Heart left ventricle (tissue), 13 donors: ENCODE data around the gene SNX3.

Source experiments
- CTCF ChIP-seq, 12 donors: fragments of 200-600 bp; sonication (generic) in 4 of 12; IDR thresholded peaks; one replicate each; pipeline versions ENCODE4 v1.5.0 to v1.8.0; 2018 to 2022; ENCODE audit warnings: antibody characterized with exemption in 12 of 12, mild to moderate bottlenecking in 5 of 12
- POLR2A ChIP-seq, 2 donors: fragments of 450-650 bp; IDR thresholded peaks; one replicate each; pipeline ENCODE4 v1.6.1; 2017; ENCODE audit warnings: antibody characterized with exemption in 2 of 2, mild to moderate bottlenecking in 2 of 2, moderate library complexity in 2 of 2
- donor health status: ischemic (EF 13 %, LVEDD 7.1; RV severe dilation, severe dysfunction).
- donor health status: DM: no; HTN: yes; CAD: no.
- donor health status: DM: no; HTN: no; CAD: no.
- donor health status: ischemic (EF 25% LVEDD 6.9; RV normal size, moderate dysfunction).
- donor health status: ischemic (EF 25% LVEDD 5.7; RV mildly dilated, moderate dysfunction).
- donor health status: ischemic (EF 35%, LVEDD 5.7; RV mildly dilated, moderate dysfunction).
- donor health status: nonischemic (EF 11% LVEDD 7.7; RV severe dilation, severe dysfunction).
- donor health status: DM: yes; HTN: yes; CAD: no.
- donor health status: PGD.
- donor health status: ischemic (EF 29% LVEDD 5.4; RV normal size, mild dysfunction).
- donor health status: nonischemic (EF 23%, LVEDD 6.1; RV moderate dilation, normal function).

- TF ChIP-seq CTCF (IDR thresholded peaks at IDR 0.05) (no peak), POLR2A (IDR thresholded peaks at IDR 0.05) (no peak)
These were observed 15.1 kb upstream of the SNX3 start for GRCh38 chr6:108275976-108276375.
